GM19324 (cell line): ENCODE data around the gene GLB1L2.

Source experiments
- ATAC-seq: cut with Tn5 transposase; IDR thresholded peaks from one replicate; pipeline ENCODE4 v1.9.1; 2021; ENCODE audit warnings: mild to moderate bottlenecking, moderate library complexity; ENCODE audit not compliant: unreplicated experiment, low FRiP score

Gene GLB1L2

GRCh38 chr11:134417871-134418840, 86.4 kb downstream of the GLB1L2 start:
- no peak for ATAC-seq

GRCh38 chr11:134423106-134423505, 91.3 kb downstream of the GLB1L2 start:
- no peak for ATAC-seq

- ATAC-seq = no peak
Measured at GRCh38 chr11:134425413-134425812, 93.6 kb downstream of the GLB1L2 start.
